Femur (tissue), 1 donor: ENCODE data around the gene C5AR2.
"Not testable (repeated sequence)": the region's sequence is repeated elsewhere in the genome, so short reads cannot be mapped to it uniquely, and the experiment has no call there.

Experiments used
- DNase-seq: peaks from one replicate; pipeline ENCODE4 v3.0.0-alpha.2; 2017

C5AR2 gene

DNA sequence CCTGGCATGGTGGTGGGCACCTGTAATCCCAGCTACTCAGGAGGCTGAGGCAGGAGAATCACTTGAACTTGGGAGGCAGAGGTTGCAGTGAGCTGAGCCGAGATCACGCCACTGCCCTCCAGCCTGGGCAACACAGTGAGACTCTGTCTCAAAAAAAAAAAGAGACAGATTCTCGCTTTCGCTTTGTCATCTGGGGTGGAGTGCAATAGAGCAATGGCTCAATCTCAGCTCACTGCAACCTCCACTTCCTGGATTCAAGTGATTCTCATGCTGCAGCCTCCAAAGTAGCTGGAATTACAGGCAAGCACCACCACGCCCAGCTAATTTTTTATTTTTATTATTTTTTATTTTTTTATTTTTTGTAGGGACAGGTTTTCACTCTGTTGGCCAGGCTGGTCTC, 56.7 kb downstream of the C5AR2 start:
- DNase-seq, result not testable (repeated sequence)

DNA sequence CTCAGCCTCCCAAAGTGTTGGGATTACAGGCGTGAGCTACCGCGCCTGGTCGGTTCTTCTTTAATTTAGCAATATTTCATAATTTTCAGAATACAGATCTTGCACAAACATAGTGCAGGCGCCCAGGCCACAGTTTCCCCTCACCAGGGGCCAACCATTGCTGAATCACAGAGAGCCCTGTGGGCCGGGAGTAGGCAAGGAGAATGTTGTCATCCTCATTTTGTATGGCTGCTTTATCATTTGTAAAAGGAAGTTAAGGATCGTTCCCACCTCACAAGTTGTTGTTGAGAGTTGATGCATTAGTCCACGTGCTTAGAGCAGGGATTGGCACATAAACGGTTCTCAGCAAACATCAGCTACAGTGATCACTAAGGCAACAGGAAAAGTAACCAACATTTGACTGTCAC, 57.2 kb downstream of the C5AR2 start:
- DNase-seq, result peak; percentile 46

DNA sequence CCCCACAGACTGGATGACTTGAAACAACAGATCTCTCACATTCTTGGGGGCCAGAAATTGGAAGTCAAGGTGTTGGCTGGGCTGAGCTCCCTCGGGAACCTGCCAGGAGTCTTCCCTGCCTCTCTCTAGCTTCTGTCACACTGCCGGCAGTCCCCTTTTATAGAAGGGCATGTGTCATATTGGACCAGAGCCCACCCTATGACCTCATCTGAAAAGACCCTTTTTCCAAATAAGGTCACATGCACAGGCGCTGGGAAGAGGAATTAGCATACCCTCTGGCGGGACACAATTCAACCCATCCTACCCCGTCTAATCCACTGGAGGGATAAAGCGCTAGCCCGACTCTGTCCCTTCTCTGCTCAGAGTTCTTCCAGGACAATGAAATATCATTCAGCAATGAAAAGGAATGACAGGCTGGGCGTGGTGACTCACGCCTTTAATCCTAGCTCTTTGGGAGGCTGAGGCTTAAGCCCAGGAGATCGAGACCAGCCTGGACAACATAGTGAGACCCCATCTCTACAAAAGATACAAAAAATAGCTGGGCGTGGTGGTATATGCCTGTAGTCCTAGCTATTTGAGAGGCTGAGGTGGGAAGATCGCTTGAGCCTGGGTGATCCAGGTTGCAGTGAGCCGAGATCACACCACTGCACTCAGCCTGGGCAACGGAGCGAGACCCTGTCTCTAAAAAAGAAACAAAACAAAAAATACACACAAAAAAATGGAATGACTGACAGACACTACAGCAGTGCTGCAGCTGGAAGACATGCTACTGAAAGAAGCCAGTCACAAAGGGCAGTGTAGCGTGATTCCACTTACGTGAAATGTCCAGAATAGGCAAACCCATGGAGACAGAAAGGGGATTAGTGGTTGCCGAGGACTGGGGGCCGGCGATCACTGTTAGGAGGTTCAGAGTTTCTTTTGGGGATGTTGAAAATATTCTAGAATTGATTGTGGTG, 58.8 kb downstream of the C5AR2 start:
- no peak for DNase-seq

DNA sequence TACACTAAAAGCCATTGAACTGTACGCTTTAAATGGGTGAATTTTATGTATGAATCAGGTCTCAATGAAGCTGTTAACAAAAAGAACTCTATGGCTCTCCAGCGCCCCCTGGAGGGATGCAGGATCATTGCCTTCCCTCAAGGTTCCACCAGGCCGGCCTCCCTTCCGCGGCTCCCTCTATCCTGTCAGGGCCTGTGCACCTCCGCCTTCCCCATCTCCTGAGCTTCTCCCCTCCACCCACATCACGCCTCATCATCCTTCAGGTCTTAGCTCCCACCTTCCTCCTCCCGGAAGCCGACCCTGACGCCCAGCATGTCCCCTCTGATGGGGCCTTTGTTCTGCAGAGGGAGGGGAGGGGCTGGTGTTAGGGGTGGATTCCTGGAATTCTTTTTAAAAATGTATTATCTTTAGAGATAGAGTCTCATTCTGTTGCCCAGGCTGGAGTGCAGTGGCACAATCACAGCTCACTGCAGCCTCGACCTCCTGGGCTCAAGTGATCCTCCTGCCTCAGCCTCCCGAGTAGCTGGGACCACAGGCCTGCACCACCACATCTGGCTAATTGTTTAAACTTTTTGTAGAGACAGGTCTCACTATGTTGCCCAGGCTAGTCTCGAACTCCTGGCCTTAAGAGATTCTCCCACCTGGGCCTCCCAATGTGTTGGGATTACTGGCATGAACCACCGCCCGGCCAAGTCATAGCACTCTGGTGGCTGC, 59.7 kb downstream of the C5AR2 start:
- DNase-seq, result peak; percentile 79
